Measurements from ENCODE around the gene PITPNC1. TPM values are rescaled to one million over a fixed set of nuclear protein-coding genes. Genes with fewer than 3 reads are reported as not detected.
A peak's percentile ranks its signal among the peaks of the same experiment; 100 is the strongest.

Gene PITPNC1
- total RNA-seq, 3 donors from 2014 or later: 11.0 to 17.7 (median 14.8) TPM

- DNase-seq (ENCODE audit: low spot score in 2 of 2): no peak
- intact Hi-C loops (cut with DNase I; ENCODE audit: low total_unique reads): no loop called here
- H3K36me3 ChIP-seq: no peaks in the 10 kb centered on the region
- H3K4me3 ChIP-seq: no peak overlapping the region
- no peaks in the 10 kb centered on the region for H3K9me3 ChIP-seq
- no peaks in the 10 kb centered on the region for H3K27me3 ChIP-seq
- TF ChIP-seq, protein P1, sequence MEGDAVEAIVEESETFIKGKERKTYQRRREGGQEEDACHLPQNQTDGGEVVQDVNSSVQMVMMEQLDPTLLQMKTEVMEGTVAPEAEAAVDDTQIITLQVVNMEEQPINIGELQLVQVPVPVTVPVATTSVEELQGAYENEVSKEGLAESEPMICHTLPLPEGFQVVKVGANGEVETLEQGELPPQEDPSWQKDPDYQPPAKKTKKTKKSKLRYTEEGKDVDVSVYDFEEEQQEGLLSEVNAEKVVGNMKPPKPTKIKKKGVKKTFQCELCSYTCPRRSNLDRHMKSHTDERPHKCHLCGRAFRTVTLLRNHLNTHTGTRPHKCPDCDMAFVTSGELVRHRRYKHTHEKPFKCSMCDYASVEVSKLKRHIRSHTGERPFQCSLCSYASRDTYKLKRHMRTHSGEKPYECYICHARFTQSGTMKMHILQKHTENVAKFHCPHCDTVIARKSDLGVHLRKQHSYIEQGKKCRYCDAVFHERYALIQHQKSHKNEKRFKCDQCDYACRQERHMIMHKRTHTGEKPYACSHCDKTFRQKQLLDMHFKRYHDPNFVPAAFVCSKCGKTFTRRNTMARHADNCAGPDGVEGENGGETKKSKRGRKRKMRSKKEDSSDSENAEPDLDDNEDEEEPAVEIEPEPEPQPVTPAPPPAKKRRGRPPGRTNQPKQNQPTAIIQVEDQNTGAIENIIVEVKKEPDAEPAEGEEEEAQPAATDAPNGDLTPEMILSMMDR (IDR thresholded peaks at IDR 0.05): no peak
- TF ChIP-seq POLR2A (IDR thresholded peaks at IDR 0.05) (no peak), POLR2AphosphoS5 (IDR thresholded peaks at IDR 0.05) (no peak)
- H3K4me1 ChIP-seq: peaks cover 0 to 3% of the 10 kb centered on the region in 2 donors
- no peak overlapping the region for H3K27ac ChIP-seq
These were observed 169.8 kb downstream of the PITPNC1 start for GRCh38 chr17:67546578-67547527.

DNA sequence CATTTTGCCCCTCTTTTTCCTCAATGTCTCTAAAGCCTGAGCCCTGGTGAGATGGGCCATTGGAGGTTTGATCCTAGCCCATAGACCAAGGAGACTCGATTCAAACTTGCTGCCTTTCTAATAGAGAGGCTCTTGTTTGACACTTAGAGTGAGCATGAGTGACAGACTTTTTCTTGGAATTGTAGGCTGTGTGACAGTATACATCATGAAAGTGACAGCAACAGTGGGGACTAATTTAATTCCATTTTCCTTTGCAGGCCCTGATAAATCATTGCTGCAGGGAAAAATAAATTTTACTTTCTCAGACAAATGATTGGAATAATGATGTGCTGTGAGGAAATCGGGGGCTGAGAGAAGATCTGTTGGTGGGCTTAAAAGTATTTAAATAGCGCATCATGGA is 171.6 kb downstream of the PITPNC1 start:
- H3K4me3 ChIP-seq: no peak overlapping the region
- H3K4me1 ChIP-seq: peaks cover 0 to 3% of the 10 kb centered on the region in 2 donors
- no peaks in the 10 kb centered on the region for H3K9me3 ChIP-seq
- TF ChIP-seq, protein P1 (IDR thresholded peaks at IDR 0.05): no peak
- H3K36me3 ChIP-seq: no peaks in the 10 kb centered on the region
- no peak for DNase-seq (ENCODE audit: low spot score in 2 of 2)
- H3K27ac ChIP-seq: peak overlapping the region in 1 of 2 donors; percentile 10
- intact Hi-C loops (cut with DNase I; ENCODE audit: low total_unique reads): no loop called here
- H3K27me3 ChIP-seq: no peaks in the 10 kb centered on the region

- TF ChIP-seq POLR2A (IDR thresholded peaks at IDR 0.05) (no peak), POLR2AphosphoS5 (IDR thresholded peaks at IDR 0.05) (peak in 1 of 3 donors; percentile 50)
- TF ChIP-seq, protein P1 (IDR thresholded peaks at IDR 0.05): no peak
- no peaks in the 10 kb centered on the region for H3K27me3 ChIP-seq
- intact Hi-C loops (cut with DNase I; ENCODE audit: low total_unique reads): no loop called here
- H3K4me1 ChIP-seq: peaks cover 0 to 3% of the 10 kb centered on the region in 2 donors
- peak overlapping the region in 1 of 2 donors; percentile 32 for H3K27ac ChIP-seq
- DNase-seq (ENCODE audit: low spot score in 2 of 2): no peak
- no peak overlapping the region for H3K4me3 ChIP-seq
- no peaks in the 10 kb centered on the region for H3K9me3 ChIP-seq
- H3K36me3 ChIP-seq: no peaks in the 10 kb centered on the region
These were observed 172.7 kb downstream of the PITPNC1 start for GRCh38 chr17:67549820-67550219.

- TF ChIP-seq POLR2AphosphoS5 (IDR thresholded peaks at IDR 0.05): no peak
- TF ChIP-seq, protein P1 (IDR thresholded peaks at IDR 0.05): no peak
- TF ChIP-seq POLR2A (IDR thresholded peaks at IDR 0.05): no peak
- Histone ChIP-seq H3K27me3 (no peaks in the 10 kb centered on the region), H3K36me3 (no peaks in the 10 kb centered on the region), H3K4me1 (no peaks in the 10 kb centered on the region), H3K4me3 (no peak overlapping the region), H3K27ac (no peak overlapping the region), H3K9me3 (no peaks in the 10 kb centered on the region)
- DNase-seq (ENCODE audit: low spot score in 2 of 2): no peak
- intact Hi-C loops (cut with DNase I; ENCODE audit: low total_unique reads): no loop called here
These were observed 177.6 kb downstream of the PITPNC1 start for GRCh38 chr17:67554634-67555033.

DNA sequence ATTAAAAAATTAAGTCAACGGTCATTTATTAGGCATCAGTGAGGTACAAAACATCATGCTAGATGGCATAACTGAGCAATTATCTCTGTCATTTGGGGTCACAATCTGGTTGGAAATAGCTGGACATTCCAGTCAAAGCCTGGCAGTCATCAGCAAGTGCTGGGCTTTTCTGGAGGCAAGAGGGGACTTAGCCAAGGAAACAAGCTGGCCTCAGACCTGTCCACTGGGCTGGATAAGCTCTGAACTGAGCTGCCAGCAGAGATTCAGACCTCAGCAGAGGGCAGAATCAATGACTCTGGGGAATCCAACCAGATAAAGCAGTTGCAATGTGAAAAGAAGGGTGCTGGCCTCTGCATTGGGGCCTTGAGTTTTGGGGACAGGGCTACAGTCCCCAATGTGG is 178.8 kb downstream of the PITPNC1 start:
- Histone ChIP-seq H3K4me1 (no peaks in the 10 kb centered on the region), H3K27me3 (no peaks in the 10 kb centered on the region), H3K9me3 (no peaks in the 10 kb centered on the region), H3K27ac (no peak overlapping the region), H3K4me3 (no peak overlapping the region), H3K36me3 (no peaks in the 10 kb centered on the region)
- intact Hi-C loops (cut with DNase I; ENCODE audit: low total_unique reads): no loop called here
- TF ChIP-seq POLR2AphosphoS5 (IDR thresholded peaks at IDR 0.05): no peak
- TF ChIP-seq, protein P1 (IDR thresholded peaks at IDR 0.05): no peak
- no peak for DNase-seq (ENCODE audit: low spot score in 2 of 2)

Measured in breast epithelium (tissue), 4 donors.